Measurements from ENCODE around the gene PYGL.

GRCh38 chr14:50961605-50962221, 17.4 kb upstream of the PYGL start:
- TF ChIP-seq CTCF (conservative IDR thresholded peaks at IDR 0.05; ENCODE audit: low read depth, low read length) (no peak), EZH2 (IDR thresholded peaks at IDR 0.05; ENCODE audit: low read length, unreplicated experiment) (no peak), EZH2phosphoT487 (IDR thresholded peaks at IDR 0.05; ENCODE audit: borderline replicate concordance, low read length) (no peak)
